ENCODE data around the gene DHRS11.

- TF ChIP-seq JUND (IDR thresholded peaks at IDR 0.05) (no peak), SMC3 (IDR thresholded peaks at IDR 0.05; ENCODE audit: low read depth, low read length) (no peak), POLR2AphosphoS5 (IDR thresholded peaks at IDR 0.05; ENCODE audit: low read depth, low read length) (no peak), FOXM1 (IDR thresholded peaks at IDR 0.05; ENCODE audit: low read depth) (no peak), MEF2A (IDR thresholded peaks at IDR 0.05; ENCODE audit: borderline replicate concordance, low read depth) (no peak)
- TF ChIP-seq, protein P1, sequence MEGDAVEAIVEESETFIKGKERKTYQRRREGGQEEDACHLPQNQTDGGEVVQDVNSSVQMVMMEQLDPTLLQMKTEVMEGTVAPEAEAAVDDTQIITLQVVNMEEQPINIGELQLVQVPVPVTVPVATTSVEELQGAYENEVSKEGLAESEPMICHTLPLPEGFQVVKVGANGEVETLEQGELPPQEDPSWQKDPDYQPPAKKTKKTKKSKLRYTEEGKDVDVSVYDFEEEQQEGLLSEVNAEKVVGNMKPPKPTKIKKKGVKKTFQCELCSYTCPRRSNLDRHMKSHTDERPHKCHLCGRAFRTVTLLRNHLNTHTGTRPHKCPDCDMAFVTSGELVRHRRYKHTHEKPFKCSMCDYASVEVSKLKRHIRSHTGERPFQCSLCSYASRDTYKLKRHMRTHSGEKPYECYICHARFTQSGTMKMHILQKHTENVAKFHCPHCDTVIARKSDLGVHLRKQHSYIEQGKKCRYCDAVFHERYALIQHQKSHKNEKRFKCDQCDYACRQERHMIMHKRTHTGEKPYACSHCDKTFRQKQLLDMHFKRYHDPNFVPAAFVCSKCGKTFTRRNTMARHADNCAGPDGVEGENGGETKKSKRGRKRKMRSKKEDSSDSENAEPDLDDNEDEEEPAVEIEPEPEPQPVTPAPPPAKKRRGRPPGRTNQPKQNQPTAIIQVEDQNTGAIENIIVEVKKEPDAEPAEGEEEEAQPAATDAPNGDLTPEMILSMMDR (IDR thresholded peaks at IDR 0.05): no peak
These were observed 8.0 kb downstream of the DHRS11 start for GRCh38 chr17:36599546-36600250.
